Immature natural killer cell (primary cell): ENCODE measurements around the gene CTNNA2. TPM values are rescaled to one million over a fixed set of nuclear protein-coding genes. Genes with fewer than 3 reads are reported as not detected.

Experiments used
- DNase-seq, 3 donors: peaks; one replicate each; pipeline ENCODE4 v3.0.0; 2022; ENCODE audit warnings: mixed read lengths in 1 of 3
- H3K27ac Mint-ChIP-seq, 6 donors: one replicate each; pipeline ENCODE4 v1.8.0; 2020; ENCODE audit warnings: mixed read lengths in 6 of 6, mild to moderate bottlenecking in 5 of 6, inconsistent platforms in 4 of 6, moderate library complexity in 3 of 6
- H3K27me3 Mint-ChIP-seq, 3 donors: one replicate each; pipeline ENCODE4 v1.8.0; 2020 to 2021; ENCODE audit warnings: low read depth in 3 of 3, mild to moderate bottlenecking in 3 of 3, mixed read lengths in 3 of 3, moderate library complexity in 3 of 3, inconsistent platforms in 1 of 3
- H3K36me3 Mint-ChIP-seq, 3 donors: one replicate each; pipeline ENCODE4 v1.8.0; 2020; ENCODE audit warnings: mixed read lengths in 3 of 3, inconsistent platforms in 2 of 3, mild to moderate bottlenecking in 2 of 3
- H3K4me1 Mint-ChIP-seq, 2 donors: one replicate each; pipeline ENCODE4 v1.8.0; 2020; ENCODE audit warnings: inconsistent platforms in 2 of 2, mild to moderate bottlenecking in 2 of 2, mixed read lengths in 2 of 2, moderate library complexity in 1 of 2
- H3K4me3 Mint-ChIP-seq, 5 donors: one replicate each; pipeline ENCODE4 v1.8.0; 2020; ENCODE audit warnings: mild to moderate bottlenecking in 5 of 5, mixed read lengths in 5 of 5, inconsistent platforms in 3 of 5, moderate library complexity in 3 of 5
- H3K9me3 Mint-ChIP-seq, 6 donors: one replicate each; pipeline ENCODE4 v1.8.0; 2020; ENCODE audit warnings: mild to moderate bottlenecking in 6 of 6, mixed read lengths in 6 of 6, inconsistent platforms in 4 of 6, moderate library complexity in 3 of 6
- polyA plus RNA-seq, 3 donors: library from polyadenylated mRNA; unstranded; fragments of 300-500 nt; fragmentation: Illumina TruSeq; gene quantifications; one replicate each; pipeline ENCODE4 v1.2.3, GENCODE V29; 2021

Gene CTNNA2
- polyA plus RNA-seq, 3 donors from 2014 or later = not detected

- Mint-ChIP-seq H3K27me3 (peaks cover 0 to 3% (median 0%) of the 10 kb centered on the region in 3 donors), H3K4me1 (no peaks in the 10 kb centered on the region), H3K9me3 (peaks cover 2 to 28% (median 10%) of the 10 kb centered on the region in 6 donors), H3K27ac (no peak overlapping the region), H3K36me3 (no peaks in the 10 kb centered on the region), H3K4me3 (no peak overlapping the region)
- DNase-seq = no peak
Observed at GRCh38 chr2:79578952-79579351, 66.1 kb downstream of the CTNNA2 start.

- Mint-ChIP-seq H3K27ac (no peak overlapping the region), H3K9me3 (peaks cover 0 to 21% (median 7%) of the 10 kb centered on the region in 6 donors), H3K36me3 (peaks cover 0 to 3% (median 0%) of the 10 kb centered on the region in 3 donors), H3K4me1 (no peaks in the 10 kb centered on the region), H3K4me3 (no peak overlapping the region), H3K27me3 (no peaks in the 10 kb centered on the region)
- DNase-seq = no peak
Observed at GRCh38 chr2:79580175-79580574, 67.3 kb downstream of the CTNNA2 start.

- H3K36me3 Mint-ChIP-seq = peaks cover 0 to 3% (median 0%) of the 10 kb centered on the region in 3 donors
- no peak overlapping the region for H3K27ac Mint-ChIP-seq
- H3K4me1 Mint-ChIP-seq = no peaks in the 10 kb centered on the region
- H3K4me3 Mint-ChIP-seq = no peak overlapping the region
- no peak for DNase-seq
- H3K27me3 Mint-ChIP-seq = peaks cover 0 to 2% (median 0%) of the 10 kb centered on the region in 3 donors
- H3K9me3 Mint-ChIP-seq = peaks cover 16 to 43% (median 25%) of the 10 kb centered on the region in 6 donors
Observed at GRCh38 chr2:79585701-79586433, 73.0 kb downstream of the CTNNA2 start.

GRCh38 chr2:79591281-79591680 is 78.4 kb downstream of the CTNNA2 start:
- H3K9me3 Mint-ChIP-seq = peaks cover 16 to 38% (median 25%) of the 10 kb centered on the region in 6 donors
- H3K4me1 Mint-ChIP-seq = no peaks in the 10 kb centered on the region
- no peak for DNase-seq
- H3K36me3 Mint-ChIP-seq = no peaks in the 10 kb centered on the region
- no peak overlapping the region for H3K27ac Mint-ChIP-seq
- no peak overlapping the region for H3K4me3 Mint-ChIP-seq
- H3K27me3 Mint-ChIP-seq = no peaks in the 10 kb centered on the region

- Mint-ChIP-seq H3K36me3 (no peaks in the 10 kb centered on the region), H3K9me3 (peaks cover 3 to 28% (median 18%) of the 10 kb centered on the region in 6 donors), H3K4me3 (no peak overlapping the region), H3K27ac (no peak overlapping the region), H3K27me3 (peaks cover 0 to 3% (median 0%) of the 10 kb centered on the region in 3 donors), H3K4me1 (no peaks in the 10 kb centered on the region)
- no peak for DNase-seq
Observed at GRCh38 chr2:79593237-79593867, 80.5 kb downstream of the CTNNA2 start.

- Mint-ChIP-seq H3K4me3 (no peak overlapping the region), H3K27ac (no peak overlapping the region), H3K4me1 (no peaks in the 10 kb centered on the region), H3K9me3 (peaks cover 4 to 35% (median 15%) of the 10 kb centered on the region in 6 donors), H3K27me3 (peaks cover 0 to 3% (median 0%) of the 10 kb centered on the region in 3 donors), H3K36me3 (no peaks in the 10 kb centered on the region)
- no peak for DNase-seq
Observed at GRCh38 chr2:79596403-79596802, 83.6 kb downstream of the CTNNA2 start.

GRCh38 chr2:79604748-79605147 is 91.9 kb downstream of the CTNNA2 start:
- no peak overlapping the region for H3K4me3 Mint-ChIP-seq
- H3K4me1 Mint-ChIP-seq = no peaks in the 10 kb centered on the region
- peaks cover 0 to 3% (median 0%) of the 10 kb centered on the region in 3 donors for H3K36me3 Mint-ChIP-seq
- DNase-seq = no peak
- peaks cover 11 to 51% (median 18%) of the 10 kb centered on the region in 6 donors for H3K9me3 Mint-ChIP-seq
- no peak overlapping the region for H3K27ac Mint-ChIP-seq
- H3K27me3 Mint-ChIP-seq = no peaks in the 10 kb centered on the region

- Mint-ChIP-seq H3K27me3 (no peaks in the 10 kb centered on the region), H3K36me3 (peaks cover 0 to 4% (median 0%) of the 10 kb centered on the region in 3 donors), H3K27ac (no peak overlapping the region), H3K9me3 (peaks cover 0 to 28% (median 13%) of the 10 kb centered on the region in 6 donors), H3K4me1 (no peaks in the 10 kb centered on the region), H3K4me3 (no peak overlapping the region)
- no peak for DNase-seq
Observed at GRCh38 chr2:79611448-79612016, 98.7 kb downstream of the CTNNA2 start.

- Mint-ChIP-seq H3K36me3 (peaks cover 0 to 4% (median 0%) of the 10 kb centered on the region in 3 donors), H3K9me3 (peaks cover 3 to 32% (median 15%) of the 10 kb centered on the region in 6 donors), H3K27me3 (no peaks in the 10 kb centered on the region), H3K27ac (no peak overlapping the region), H3K4me3 (no peak overlapping the region), H3K4me1 (no peaks in the 10 kb centered on the region)
- no peak for DNase-seq
Observed at GRCh38 chr2:79612999-79613398, 100.1 kb downstream of the CTNNA2 start.

GRCh38 chr2:79619442-79619841 is 106.6 kb downstream of the CTNNA2 start:
- DNase-seq = no peak
- peaks cover 0 to 3% (median 0%) of the 10 kb centered on the region in 3 donors for H3K27me3 Mint-ChIP-seq
- H3K4me3 Mint-ChIP-seq = no peak overlapping the region
- H3K9me3 Mint-ChIP-seq = peaks cover 4 to 48% (median 22%) of the 10 kb centered on the region in 6 donors
- H3K27ac Mint-ChIP-seq = no peak overlapping the region
- H3K4me1 Mint-ChIP-seq = no peaks in the 10 kb centered on the region
- peaks cover 0 to 3% (median 0%) of the 10 kb centered on the region in 3 donors for H3K36me3 Mint-ChIP-seq

GRCh38 chr2:79619976-79620375 is 107.1 kb downstream of the CTNNA2 start:
- no peak overlapping the region for H3K4me3 Mint-ChIP-seq
- H3K27me3 Mint-ChIP-seq = peaks cover 0 to 3% (median 0%) of the 10 kb centered on the region in 3 donors
- H3K9me3 Mint-ChIP-seq = peaks cover 4 to 53% (median 26%) of the 10 kb centered on the region in 6 donors
- no peaks in the 10 kb centered on the region for H3K4me1 Mint-ChIP-seq
- no peak overlapping the region for H3K27ac Mint-ChIP-seq
- peaks cover 0 to 3% (median 0%) of the 10 kb centered on the region in 3 donors for H3K36me3 Mint-ChIP-seq
- no peak for DNase-seq

- Mint-ChIP-seq H3K4me3 (no peak overlapping the region), H3K27me3 (peaks cover 0 to 3% (median 2%) of the 10 kb centered on the region in 3 donors), H3K36me3 (peaks cover 0 to 3% (median 0%) of the 10 kb centered on the region in 3 donors), H3K4me1 (no peaks in the 10 kb centered on the region), H3K27ac (no peak overlapping the region), H3K9me3 (peaks cover 7 to 60% (median 31%) of the 10 kb centered on the region in 6 donors)
- no peak for DNase-seq
Observed at GRCh38 chr2:79620679-79621078, 107.8 kb downstream of the CTNNA2 start.

GRCh38 chr2:79621252-79621651 is 108.4 kb downstream of the CTNNA2 start:
- Mint-ChIP-seq H3K27ac (no peak overlapping the region), H3K27me3 (peaks cover 0 to 3% (median 2%) of the 10 kb centered on the region in 3 donors), H3K4me1 (no peaks in the 10 kb centered on the region), H3K36me3 (peaks cover 0 to 3% (median 0%) of the 10 kb centered on the region in 3 donors), H3K4me3 (no peak overlapping the region), H3K9me3 (peaks cover 9 to 66% (median 33%) of the 10 kb centered on the region in 6 donors)
- no peak for DNase-seq

- DNase-seq = no peak
- Mint-ChIP-seq H3K27me3 (peaks cover 0 to 3% (median 2%) of the 10 kb centered on the region in 3 donors), H3K4me1 (no peaks in the 10 kb centered on the region), H3K4me3 (no peak overlapping the region), H3K27ac (no peak overlapping the region), H3K9me3 (peaks cover 13 to 70% (median 36%) of the 10 kb centered on the region in 6 donors), H3K36me3 (peaks cover 0 to 3% (median 0%) of the 10 kb centered on the region in 3 donors)
Observed at GRCh38 chr2:79621755-79622154, 108.9 kb downstream of the CTNNA2 start.
